CD14-positive monocyte (primary cell): ENCODE data around the gene SNX32. TPM values are rescaled to one million over a fixed set of nuclear protein-coding genes. Genes with fewer than 3 reads are reported as not detected.
A peak's percentile ranks its signal among the peaks of the same experiment; 100 is the strongest.

Experiments
- DNase-seq, 3 donors: peaks; one replicate each; pipeline ENCODE4 v3.0.0-alpha.2; 2011 to 2022
- H2AFZ ChIP-seq: 2 replicates; pipeline ENCODE4 v1.6.0; 2012; ENCODE audit warnings: mild to moderate bottlenecking, low read depth, low read length, inconsistent platforms; ENCODE audit not compliant: insufficient read depth, poor library complexity, severe bottlenecking
- H3K27ac ChIP-seq, 2 donors: 1 replicate in 1 of 2; 2 replicates in 1 of 2; pipeline ENCODE4 v1.5.1; 2012 to 2013; ENCODE audit warnings: low read length in 2 of 2, control low read depth in 1 of 2, inconsistent platforms in 1 of 2, low read depth in 1 of 2, mild to moderate bottlenecking in 1 of 2
- H3K27me3 ChIP-seq, 2 donors: one replicate each; pipeline versions ENCODE4 v1.6.0 to v1.6.1; 2011 to 2013; ENCODE audit warnings: low read length in 2 of 2; ENCODE audit not compliant: control insufficient read depth in 2 of 2, insufficient read depth in 2 of 2
- H3K36me3 ChIP-seq, 2 donors: replicated peaks in 1 of 2; 1 replicate in 1 of 2; 2 replicates in 1 of 2; pipeline versions ENCODE4 v1.5.1 to v1.6.1; 2012 to 2013; ENCODE audit warnings: low read length in 2 of 2, control low read depth in 1 of 2, inconsistent platforms in 1 of 2, mild to moderate bottlenecking in 1 of 2; ENCODE audit not compliant: insufficient read depth in 2 of 2, control insufficient read depth in 1 of 2
- H3K4me1 ChIP-seq, 2 donors: 1 replicate in 1 of 2; 2 replicates in 1 of 2; pipeline versions ENCODE4 v1.5.1 to v1.6.1; 2012 to 2013; ENCODE audit warnings: low read length in 2 of 2, control low read depth in 1 of 2, inconsistent platforms in 1 of 2, mild to moderate bottlenecking in 1 of 2, moderate library complexity in 1 of 2; ENCODE audit not compliant: insufficient read depth in 2 of 2, control insufficient read depth in 1 of 2
- H3K4me2 ChIP-seq: replicated peaks from 2 replicates; pipeline ENCODE3; 2012; ENCODE audit warnings: low read length, moderate library complexity, mild to moderate bottlenecking; ENCODE audit not compliant: poor library complexity, severe bottlenecking; ENCODE audit errors: extremely low read depth
- H3K4me3 ChIP-seq, 3 experiments: fragments of 200-600 bp in 1 of 3; sonication (generic) in 1 of 3; replicated peaks in 1 of 3; 1 replicate in 2 of 3; 2 replicates in 1 of 3; pipeline ENCODE4 v1.5.1; 2011 to 2013; ENCODE audit warnings: low read length in 3 of 3, mild to moderate bottlenecking in 3 of 3, control low read depth in 2 of 3, low read depth in 2 of 3, inconsistent platforms in 1 of 3, moderate library complexity in 1 of 3
- H3K79me2 ChIP-seq: 2 replicates; pipeline ENCODE4 v1.6.0; 2012; ENCODE audit warnings: mild to moderate bottlenecking, control low read depth, inconsistent platforms, low read length, moderate library complexity; ENCODE audit not compliant: insufficient read depth
- H3K9ac ChIP-seq: 2 replicates; pipeline ENCODE4 v1.6.0; 2017; ENCODE audit warnings: low read length, mild to moderate bottlenecking; ENCODE audit not compliant: insufficient read depth, poor library complexity, severe bottlenecking
- H3K9me3 ChIP-seq, 2 donors: replicated peaks in 1 of 2; 1 replicate in 1 of 2; 2 replicates in 1 of 2; pipeline versions ENCODE4 v1.5.1 to v1.6.1; 2012 to 2013; ENCODE audit warnings: low read length in 2 of 2, control low read depth in 1 of 2; ENCODE audit not compliant: control insufficient read depth in 1 of 2, insufficient read depth in 1 of 2
- H4K20me1 ChIP-seq: 2 replicates; pipeline ENCODE4 v1.6.0; 2012; ENCODE audit warnings: mild to moderate bottlenecking, low read length, control low read depth, moderate library complexity; ENCODE audit not compliant: insufficient read depth
- H3K27ac Mint-ChIP-seq, 7 donors: one replicate each; pipeline ENCODE4 v1.8.0; 2020; ENCODE audit warnings: mild to moderate bottlenecking in 7 of 7, mixed read lengths in 7 of 7, moderate library complexity in 6 of 7, inconsistent platforms in 2 of 7
- H3K27me3 Mint-ChIP-seq, 3 donors: one replicate each; pipeline ENCODE4 v1.8.0; 2021 to 2022; ENCODE audit warnings: low read depth in 3 of 3, mild to moderate bottlenecking in 3 of 3, mixed read lengths in 3 of 3, moderate library complexity in 3 of 3, inconsistent platforms in 1 of 3
- H3K36me3 Mint-ChIP-seq, 2 donors: one replicate each; pipeline ENCODE4 v1.8.0; 2020; ENCODE audit warnings: mixed read lengths in 2 of 2, inconsistent platforms in 1 of 2, mild to moderate bottlenecking in 1 of 2
- H3K4me1 Mint-ChIP-seq: one replicate; pipeline ENCODE4 v1.8.0; 2020; ENCODE audit warnings: mild to moderate bottlenecking, mixed read lengths
- H3K4me3 Mint-ChIP-seq, 2 donors: one replicate each; pipeline ENCODE4 v1.8.0; 2020; ENCODE audit warnings: mild to moderate bottlenecking in 2 of 2, mixed read lengths in 2 of 2, moderate library complexity in 1 of 2
- H3K9me3 Mint-ChIP-seq, 7 donors: one replicate each; pipeline ENCODE4 v1.8.0; 2020 to 2022; ENCODE audit warnings: mixed read lengths in 7 of 7, mild to moderate bottlenecking in 6 of 7, moderate library complexity in 6 of 7, inconsistent platforms in 2 of 7
- WGBS: methylation state at CpG from one replicate; pipeline ENCODE4 v1.1.5; 2013; ENCODE audit warnings: missing lambda C conversion rate; ENCODE audit not compliant: insufficient coverage; 5-methylcytosine and 5-hydroxymethylcytosine counted together
- intact Hi-C, 2 donors: fragments of 100-400 bp; cut with micrococcal nuclease; formaldehyde crosslinking; loops; one replicate each; pipeline versions ENCODE4 v1.15.0 to v1.15.1; 2023
- polyA plus RNA-seq, 3 donors: library from polyadenylated mRNA; depleted of rRNA in 1 of 3; unstranded in 2 of 3; stranded (reverse) in 1 of 3; fragments of 300-500 nt in 2 of 3; fragments of >200 nt in 1 of 3; fragmentation: Illumina TruSeq in 2 of 3; gene quantifications; 1 replicate in 2 of 3; 2 replicates in 1 of 3; pipeline ENCODE4 v1.2.3, GENCODE V29; 2012 to 2021
- TF ChIP-seq, protein P1 (sequence below): fragments of 200-600 bp; IDR thresholded peaks from one replicate; pipeline ENCODE4 v1.8.0; 2022; ENCODE audit warnings: antibody characterized with exemption, mild to moderate bottlenecking

SNX32 gene
- polyA plus RNA-seq, 3 donors = 0.07 to 0.40 (median 0.12) TPM

DNA sequence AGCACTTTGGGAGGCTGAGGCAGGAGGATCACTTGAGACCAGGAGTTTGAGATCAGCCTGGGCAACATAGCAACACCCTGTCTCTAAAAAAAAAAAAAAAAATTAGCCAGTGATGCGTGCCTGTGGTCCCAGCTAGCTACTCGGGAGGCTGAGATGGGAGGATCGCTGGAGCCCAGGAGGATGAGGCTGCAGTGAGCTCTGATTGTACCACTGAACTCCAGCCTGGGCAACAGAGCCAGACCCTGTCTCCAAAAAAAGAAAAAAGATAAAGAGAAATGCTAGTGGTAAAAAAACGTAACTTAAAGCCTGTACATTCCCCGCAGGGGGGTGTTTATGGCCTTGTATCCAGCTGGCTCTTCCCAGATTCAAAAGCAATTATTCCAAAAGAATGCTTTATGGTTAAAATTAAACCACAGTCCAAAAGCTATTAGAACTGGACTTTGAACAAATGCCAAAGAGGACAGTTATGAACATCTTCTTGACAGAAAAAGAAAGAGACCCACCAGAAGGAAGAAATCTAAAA is 16.4 kb upstream of the SNX32 start:
- peaks cover 0 to 2% (median 0%) of the 10 kb centered on the region in 7 donors for H3K9me3 Mint-ChIP-seq
- intact Hi-C loops = loop anchor here (1.0 to 10.0 kb wide), 4 partner anchors 35 to 193 kb away; partner anchors contain the start of gene AP5B1 (in 2 of the 2)

DNA sequence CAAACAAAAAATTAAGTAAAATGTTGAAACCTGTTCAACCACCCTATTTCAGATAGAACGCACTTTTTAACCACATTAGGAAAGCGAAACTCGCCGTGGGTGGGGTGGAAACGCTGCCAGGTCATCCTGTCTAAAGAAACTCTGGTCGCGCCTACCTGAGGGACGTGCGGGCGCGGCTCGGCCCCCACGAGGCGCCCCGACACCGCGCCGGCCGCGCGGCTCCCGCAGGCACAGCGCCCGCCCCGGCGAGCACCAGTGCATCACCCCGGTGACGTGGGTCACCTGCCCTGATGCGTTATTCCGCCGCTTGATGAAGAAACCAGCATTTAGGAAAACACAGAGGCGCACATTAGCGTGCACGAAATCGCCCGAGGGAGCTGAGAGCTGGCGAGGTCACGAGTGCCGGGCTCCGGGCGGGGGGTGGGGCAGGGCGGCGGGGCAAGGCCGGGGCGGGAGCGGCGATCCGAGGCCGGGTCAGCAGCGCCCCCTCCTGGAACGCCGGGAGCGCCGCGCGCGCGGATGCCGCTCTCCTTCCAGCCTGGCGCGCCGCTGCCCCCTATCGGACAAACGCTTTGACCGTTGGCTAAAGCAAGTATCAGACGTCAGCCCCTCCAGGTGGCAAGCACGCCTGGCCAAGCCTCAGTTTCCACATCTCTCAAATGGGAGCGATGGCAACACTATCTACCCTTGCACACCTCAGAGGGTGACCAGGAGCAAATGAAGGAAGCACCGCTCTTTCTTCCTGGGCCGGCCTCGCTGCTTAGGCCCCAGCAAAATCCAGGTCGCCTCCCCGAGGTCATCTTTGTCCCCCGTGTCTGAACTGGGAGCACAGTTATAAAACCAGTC is 15.7 kb upstream of the SNX32 start:
- Mint-ChIP-seq H3K36me3 (peaks cover 13 to 18% of the 10 kb centered on the region in 2 donors), H3K4me1 (peaks cover 50% of the 10 kb centered on the region), H3K4me3 (peak overlapping the region; percentile 74 to 87), H3K9me3 (peaks cover 0 to 2% (median 0%) of the 10 kb centered on the region in 7 donors), H3K27me3 (peaks cover 0 to 1% (median 0%) of the 10 kb centered on the region in 3 donors), H3K27ac (peak overlapping the region; percentile 72 to 88 (median 83))
- DNase-seq = peak; percentile 87 to 94 (median 88)
- peak overlapping the region; percentile 70 for H3K9ac ChIP-seq
- H3K27ac ChIP-seq = peak overlapping the region; percentile 65 to 84
- H3K27me3 ChIP-seq = no peaks in the 10 kb centered on the region
- H3K9me3 ChIP-seq = no peaks in the 10 kb centered on the region
- peaks cover 12% of the 10 kb centered on the region for H3K79me2 ChIP-seq
- no peaks in the 10 kb centered on the region for H4K20me1 ChIP-seq
- H3K36me3 ChIP-seq = peaks cover 0 to 5% of the 10 kb centered on the region in 2 donors
- H3K4me2 ChIP-seq = peak overlapping the region; percentile 84
- WGBS = 6% methylated on average over 72 of the region's 74 CpGs
- H3K4me1 ChIP-seq = peaks cover 32 to 39% of the 10 kb centered on the region in 2 donors
- H2AFZ ChIP-seq = peak overlapping the region; percentile 92
- peak overlapping the region; percentile 45 to 80 (median 77) for H3K4me3 ChIP-seq
- intact Hi-C loops = loop anchor here (1.0 to 10.0 kb wide), 6 partner anchors 36 to 193 kb away; partner anchors contain the start of gene AP5B1 (in 2 of the 2)
- TF ChIP-seq, protein P1, sequence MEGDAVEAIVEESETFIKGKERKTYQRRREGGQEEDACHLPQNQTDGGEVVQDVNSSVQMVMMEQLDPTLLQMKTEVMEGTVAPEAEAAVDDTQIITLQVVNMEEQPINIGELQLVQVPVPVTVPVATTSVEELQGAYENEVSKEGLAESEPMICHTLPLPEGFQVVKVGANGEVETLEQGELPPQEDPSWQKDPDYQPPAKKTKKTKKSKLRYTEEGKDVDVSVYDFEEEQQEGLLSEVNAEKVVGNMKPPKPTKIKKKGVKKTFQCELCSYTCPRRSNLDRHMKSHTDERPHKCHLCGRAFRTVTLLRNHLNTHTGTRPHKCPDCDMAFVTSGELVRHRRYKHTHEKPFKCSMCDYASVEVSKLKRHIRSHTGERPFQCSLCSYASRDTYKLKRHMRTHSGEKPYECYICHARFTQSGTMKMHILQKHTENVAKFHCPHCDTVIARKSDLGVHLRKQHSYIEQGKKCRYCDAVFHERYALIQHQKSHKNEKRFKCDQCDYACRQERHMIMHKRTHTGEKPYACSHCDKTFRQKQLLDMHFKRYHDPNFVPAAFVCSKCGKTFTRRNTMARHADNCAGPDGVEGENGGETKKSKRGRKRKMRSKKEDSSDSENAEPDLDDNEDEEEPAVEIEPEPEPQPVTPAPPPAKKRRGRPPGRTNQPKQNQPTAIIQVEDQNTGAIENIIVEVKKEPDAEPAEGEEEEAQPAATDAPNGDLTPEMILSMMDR = peak; percentile 100

More for the DNA sequence above, 16.4 kb upstream of the SNX32 start:
- H3K4me3 ChIP-seq = peak overlapping the region; percentile 45 to 80 (median 77)
- no peaks in the 10 kb centered on the region for H3K9me3 ChIP-seq
- no peaks in the 10 kb centered on the region for H4K20me1 ChIP-seq
- TF ChIP-seq, protein P1 = no peak
- Mint-ChIP-seq H3K27me3 (peaks cover 0 to 1% (median 0%) of the 10 kb centered on the region in 3 donors), H3K4me3 (peak overlapping the region; percentile 74 to 87), H3K4me1 (peaks cover 50% of the 10 kb centered on the region), H3K36me3 (peaks cover 13 to 18% of the 10 kb centered on the region in 2 donors), H3K27ac (peak overlapping the region; percentile 72 to 88 (median 83))
- H2AFZ ChIP-seq = peak overlapping the region; percentile 92
- peaks cover 0 to 5% of the 10 kb centered on the region in 2 donors for H3K36me3 ChIP-seq
- peaks cover 32 to 39% of the 10 kb centered on the region in 2 donors for H3K4me1 ChIP-seq
- no peak for DNase-seq
- peak overlapping the region; percentile 65 to 84 for H3K27ac ChIP-seq
- no peaks in the 10 kb centered on the region for H3K27me3 ChIP-seq
- peak overlapping the region; percentile 70 for H3K9ac ChIP-seq
- WGBS = 58% methylated on average over 4 of the region's 5 CpGs
- H3K4me2 ChIP-seq = peak overlapping the region; percentile 84
- peaks cover 12% of the 10 kb centered on the region for H3K79me2 ChIP-seq
